Activated gamma-delta T cell (primary cell): ENCODE measurements around the gene ADAMTS7.
A peak's percentile ranks its signal among the peaks of the same experiment; 100 is the strongest.
"Not testable (repeated sequence)": the region's sequence is repeated elsewhere in the genome, so short reads cannot be mapped to it uniquely, and the experiment has no call there.

Experiments
- DNase-seq: peaks from one replicate; lab custom pipeline; 2025; lab: John Stamatoyannopoulos, UW

ADAMTS7 gene

DNA sequence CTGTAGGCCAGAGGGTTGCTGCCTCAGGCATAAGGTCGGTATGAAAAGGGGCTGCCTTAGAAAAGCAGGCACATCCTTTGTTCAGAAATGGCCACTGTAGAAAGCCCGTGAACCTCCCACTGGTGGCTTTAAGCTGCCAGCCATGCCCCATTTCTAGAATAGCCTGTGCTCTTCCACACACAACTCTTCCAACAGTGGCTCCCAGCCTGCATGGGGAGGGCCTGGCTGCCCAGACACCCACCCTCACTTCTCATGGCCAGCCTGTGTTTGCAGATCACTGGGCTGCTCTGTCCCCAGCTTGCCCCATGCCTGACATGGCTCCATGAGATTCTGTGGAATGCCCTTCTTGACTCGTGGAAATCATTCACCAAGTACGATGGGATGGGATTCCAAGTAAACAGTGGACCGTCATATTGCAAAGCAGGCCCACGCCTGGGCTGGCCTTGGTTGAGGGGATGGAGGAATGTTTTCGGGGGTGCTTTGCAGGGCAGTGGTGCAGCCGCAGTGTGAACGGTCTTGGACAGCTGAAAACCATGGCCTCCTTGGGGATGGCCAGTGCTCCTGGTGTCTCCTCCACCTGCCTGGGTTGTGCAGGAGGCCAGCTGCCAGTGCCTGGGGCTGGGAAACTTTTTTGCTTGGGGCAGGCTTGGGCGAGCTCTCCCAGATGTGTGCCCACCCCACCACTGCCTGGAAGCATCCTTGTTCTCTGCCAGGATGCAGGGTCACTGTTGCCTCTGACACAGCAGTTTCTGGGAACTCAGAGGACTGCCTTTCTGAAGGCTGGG is 57.3 kb downstream of the ADAMTS7 start:
- DNase-seq = not testable (repeated sequence)

DNA sequence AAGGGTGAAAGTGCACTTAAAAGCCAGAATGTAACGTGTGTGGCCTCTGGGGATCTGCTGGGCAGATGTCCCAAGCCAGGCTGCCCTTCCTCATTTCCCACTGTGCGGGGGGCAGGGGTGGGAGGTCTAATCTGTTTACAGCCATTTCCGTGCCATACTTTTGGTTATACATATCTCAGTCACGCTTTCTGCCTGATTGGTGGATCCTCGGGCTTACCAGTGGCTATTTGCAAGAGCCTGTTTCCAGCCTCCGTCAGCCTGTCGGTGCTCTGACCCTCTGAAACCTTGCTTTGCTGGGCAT is 58.0 kb downstream of the ADAMTS7 start:
- not testable (repeated sequence) for DNase-seq

DNA sequence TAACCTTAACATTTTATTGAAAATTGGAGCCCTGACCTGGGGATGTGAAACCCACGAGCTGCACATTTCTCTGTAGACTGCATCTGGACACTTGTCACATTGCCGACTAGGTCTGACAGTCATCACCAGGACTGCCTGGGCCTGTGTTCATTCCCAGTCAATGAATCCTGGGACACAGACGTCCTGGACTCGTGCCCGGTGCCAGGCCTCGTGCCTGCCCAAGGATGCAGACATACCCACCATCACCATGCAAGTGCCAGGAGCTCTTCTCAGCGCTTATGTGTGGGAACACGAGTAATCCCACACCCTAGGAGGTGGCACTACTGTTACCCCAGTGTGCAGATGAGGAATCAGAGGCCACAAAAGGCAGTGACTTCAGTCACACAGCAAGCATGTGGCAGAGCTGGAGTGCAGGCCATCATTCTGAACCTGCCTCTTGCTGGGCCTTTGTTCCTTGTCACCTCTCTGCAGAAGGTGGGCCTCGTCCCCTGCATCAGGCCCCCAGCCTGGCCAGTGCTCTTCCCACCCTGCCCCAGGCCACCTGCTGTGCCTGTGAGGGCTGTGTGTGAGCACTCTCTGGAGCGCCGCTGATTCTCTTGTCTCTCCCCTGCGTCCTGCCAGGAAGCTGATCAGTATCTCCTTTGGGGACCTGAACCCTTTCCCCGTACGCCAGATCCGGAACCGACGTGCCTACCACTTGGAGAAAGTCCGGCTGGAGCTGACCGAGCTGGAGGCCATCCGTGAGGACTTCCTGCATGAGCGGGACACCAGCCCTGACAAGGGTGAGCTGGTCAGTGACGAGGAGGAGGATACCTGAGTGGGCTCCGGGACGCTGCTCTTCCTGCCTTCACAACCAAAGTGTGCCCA is 58.5 kb downstream of the ADAMTS7 start:
- DNase-seq = no peak

DNA sequence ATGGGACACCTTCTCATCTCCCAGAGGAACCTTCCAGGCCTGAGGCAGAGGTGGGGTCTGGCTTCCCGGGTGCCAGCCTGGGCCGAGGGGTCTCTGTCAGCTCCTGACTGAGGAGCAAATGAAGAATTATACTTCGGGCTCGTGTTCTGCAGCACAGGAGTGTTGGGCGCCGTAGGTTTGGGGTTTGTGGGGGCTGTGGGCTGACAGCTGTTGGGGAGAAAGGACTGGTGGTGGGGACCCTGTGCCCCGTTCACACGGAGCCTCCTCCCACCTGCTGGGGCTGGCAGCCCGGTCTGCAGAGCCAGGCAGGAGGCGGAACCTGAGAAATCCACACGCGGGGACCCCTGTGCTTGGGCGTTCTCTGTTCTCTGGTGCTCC is 59.7 kb downstream of the ADAMTS7 start:
- no peak for DNase-seq

GRCh38 chr15:78750974-78751601 is 60.2 kb downstream of the ADAMTS7 start:
- DNase-seq = peak; percentile 69

GRCh38 chr15:78750566-78750965 is 60.7 kb downstream of the ADAMTS7 start:
- DNase-seq = no peak

- DNase-seq = no peak
Observed at GRCh38 chr15:78749831-78750230, 61.4 kb downstream of the ADAMTS7 start.

GRCh38 chr15:78747877-78748276 is 63.4 kb downstream of the ADAMTS7 start:
- not testable (repeated sequence) for DNase-seq

DNA sequence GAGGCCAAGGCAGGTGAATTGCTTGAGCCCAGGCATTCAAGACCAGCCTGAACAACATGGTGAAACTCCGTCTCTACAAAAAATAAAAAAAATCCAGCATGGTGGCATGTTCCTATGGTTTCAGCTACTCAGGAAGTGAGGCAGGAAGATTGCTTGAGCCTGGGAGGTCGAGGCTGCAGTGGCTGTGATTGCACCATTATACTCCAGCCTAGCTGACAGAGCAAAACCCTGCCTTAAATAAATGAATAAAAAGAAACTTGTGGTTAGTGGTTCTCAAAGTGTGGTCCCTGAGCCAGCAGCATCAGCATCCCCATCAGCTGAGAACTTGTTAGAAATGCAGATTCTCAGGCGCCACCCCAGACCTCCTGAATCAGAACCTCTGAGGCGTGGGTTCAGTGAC is 69.6 kb downstream of the ADAMTS7 start:
- DNase-seq = not testable (repeated sequence)

DNA sequence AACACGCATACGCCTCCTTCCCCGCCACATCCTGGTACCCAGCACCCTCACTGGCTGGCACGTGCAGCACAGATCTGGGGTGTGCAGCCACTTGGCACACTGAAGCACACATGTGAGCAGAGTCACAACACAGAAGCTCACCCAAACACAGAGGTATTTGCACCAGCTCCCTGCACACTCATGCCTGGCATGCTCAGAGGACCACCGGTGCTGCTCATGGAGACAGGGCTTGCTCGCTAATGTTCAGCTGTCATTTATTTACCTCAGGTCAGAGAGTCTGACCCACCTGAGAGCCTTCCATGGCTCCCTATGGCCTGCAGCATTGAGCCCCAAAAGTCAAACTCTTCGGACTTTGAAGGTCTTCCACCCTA is 70.4 kb downstream of the ADAMTS7 start:
- DNase-seq = no peak

DNA sequence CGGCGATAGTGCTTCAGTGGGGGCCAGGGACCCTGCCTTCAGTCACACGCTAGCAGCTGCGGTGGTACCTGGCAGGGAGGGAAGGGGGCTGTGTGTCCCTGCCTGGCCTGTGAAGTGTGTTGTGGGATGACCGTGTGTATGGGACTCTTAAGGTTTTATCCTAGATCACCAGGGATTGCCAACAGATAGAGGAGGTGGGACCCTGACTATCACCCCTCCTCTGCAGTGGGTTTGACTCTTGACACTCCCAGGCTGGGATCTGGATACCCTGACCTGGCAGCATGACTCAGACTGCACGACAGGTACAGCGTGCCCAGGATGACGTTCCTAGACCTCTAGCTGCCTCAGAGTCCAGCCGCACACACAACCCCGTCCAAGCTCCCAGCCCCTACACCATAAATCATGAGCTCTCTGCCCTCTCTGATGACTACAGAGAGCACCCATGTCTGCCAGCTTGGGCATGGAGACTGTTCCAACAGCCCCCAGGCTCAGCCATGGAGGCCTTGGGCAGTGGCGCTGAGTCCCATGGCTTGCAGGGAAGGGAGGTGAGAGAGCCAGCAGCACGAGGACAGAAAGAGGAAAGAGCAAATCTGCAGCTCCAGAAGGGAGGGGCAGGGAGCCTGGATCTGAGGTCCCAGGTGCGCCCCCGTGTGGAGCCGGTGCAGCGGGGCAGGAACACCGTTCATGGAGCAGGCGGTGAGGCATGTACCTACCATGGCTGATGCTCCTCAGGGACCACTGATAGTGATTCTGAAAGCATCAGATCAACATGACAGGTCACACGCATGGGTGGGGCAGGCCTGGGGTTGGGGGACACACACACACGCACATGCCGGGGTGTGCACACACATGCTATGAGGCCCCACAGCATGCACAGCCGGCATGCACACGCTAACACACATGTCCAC is 71.0 kb downstream of the ADAMTS7 start:
- no peak for DNase-seq

DNA sequence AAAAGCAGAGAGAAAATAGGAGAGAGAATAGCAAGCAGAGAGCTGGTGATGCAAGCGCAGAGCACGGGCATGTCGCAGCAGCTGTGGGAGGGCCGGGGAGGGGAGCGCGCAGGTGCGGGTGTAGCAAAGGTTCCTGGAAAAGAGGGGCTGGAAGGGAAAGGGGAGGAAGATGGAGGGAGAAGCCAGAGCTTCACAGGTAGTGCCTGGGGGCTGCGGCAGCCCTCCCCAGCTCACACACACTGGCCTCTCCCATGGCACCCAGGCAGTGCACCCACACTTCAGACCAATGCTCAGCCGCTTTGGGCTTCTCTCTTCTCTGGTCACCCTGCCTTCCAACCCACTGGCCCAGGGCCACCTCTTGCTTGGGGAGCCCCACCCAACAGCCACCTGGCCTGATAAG is 72.1 kb downstream of the ADAMTS7 start:
- no peak for DNase-seq

- DNase-seq = not testable (repeated sequence)
Observed at GRCh38 chr15:78737931-78738558, 73.2 kb downstream of the ADAMTS7 start.

DNA sequence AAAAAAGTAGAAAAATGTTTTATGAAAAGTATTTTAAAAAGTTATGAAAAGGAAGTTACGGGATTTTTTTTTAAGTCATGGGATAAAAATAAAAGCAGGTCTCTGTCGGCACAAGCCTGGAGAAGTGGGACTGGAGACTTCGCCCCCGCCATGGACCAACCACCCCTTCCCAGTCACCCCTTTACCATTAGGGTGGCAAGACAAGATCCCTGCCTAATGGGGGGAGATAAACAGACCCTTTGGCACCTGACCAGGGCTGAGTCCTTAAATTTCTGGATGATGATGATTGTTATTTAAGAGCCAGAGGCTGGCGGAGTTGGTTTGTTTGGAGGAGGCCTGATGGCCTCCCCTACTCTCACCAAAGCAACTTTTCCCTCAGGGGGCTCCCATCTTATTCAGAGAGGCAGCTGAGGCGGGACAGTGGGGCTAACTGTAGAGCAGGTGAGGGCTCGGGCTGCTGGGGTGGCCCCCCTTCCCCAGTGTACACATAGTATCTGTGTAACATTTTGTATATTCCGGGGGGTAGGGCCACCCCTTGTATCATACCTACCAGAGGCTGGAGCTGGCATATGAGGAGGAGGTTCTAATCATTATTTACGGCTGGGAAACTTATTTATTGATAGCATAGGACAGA is 74.0 kb downstream of the ADAMTS7 start:
- no peak for DNase-seq

DNA sequence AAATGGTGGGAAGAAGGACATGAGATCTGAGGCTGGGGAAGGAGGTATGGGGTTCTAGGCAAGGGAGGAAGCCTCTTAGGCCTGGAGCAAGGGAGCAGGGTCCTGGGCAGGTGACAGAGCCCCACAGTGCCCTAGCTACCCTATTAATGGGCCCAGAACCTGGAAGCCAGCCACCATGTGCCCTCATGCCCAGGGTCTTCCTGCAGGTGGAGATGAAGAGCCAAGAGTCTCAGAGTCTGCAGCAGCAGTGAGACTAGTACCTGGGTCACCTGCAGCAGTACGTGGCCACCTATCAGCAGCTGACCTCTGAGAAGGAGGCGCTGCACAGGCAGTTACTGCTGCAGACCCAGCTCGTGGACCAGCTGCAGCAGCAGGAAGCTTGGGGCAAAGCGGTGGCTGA is 75.0 kb downstream of the ADAMTS7 start:
- DNase-seq = not testable (repeated sequence)

DNA sequence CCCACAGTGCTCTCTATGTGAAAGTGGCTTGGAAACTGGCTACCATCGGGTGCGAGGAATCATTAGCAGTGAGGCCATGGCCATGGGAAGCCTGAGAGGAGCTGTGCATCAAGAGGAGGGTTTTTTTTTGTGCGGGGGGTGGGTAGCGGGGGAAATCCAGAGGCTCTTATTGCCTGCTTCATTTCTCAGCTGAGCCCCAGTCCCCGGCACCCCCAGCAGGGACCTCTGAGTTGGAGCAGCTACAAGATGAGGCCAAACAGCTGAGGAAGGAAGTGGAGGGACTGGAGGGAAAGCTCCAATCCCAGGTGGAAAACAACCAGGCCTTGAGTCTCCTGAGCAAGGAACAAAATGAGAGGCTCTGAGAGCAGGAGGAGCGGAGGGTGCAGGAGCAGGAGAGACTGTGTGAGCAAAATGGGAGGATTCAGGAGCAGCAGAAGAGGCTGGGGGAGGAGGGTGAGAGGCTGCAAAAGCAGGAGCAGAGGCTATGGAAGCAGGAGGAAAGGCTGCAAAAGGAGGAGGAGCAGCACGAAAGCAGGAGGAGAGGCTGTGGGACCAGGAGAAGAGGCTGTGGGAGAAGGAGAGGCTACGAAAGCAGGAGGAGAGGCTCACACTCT is 76.7 kb downstream of the ADAMTS7 start:
- no peak for DNase-seq

- no peak for DNase-seq
Observed at GRCh38 chr15:78732634-78733033, 78.6 kb downstream of the ADAMTS7 start.

DNA sequence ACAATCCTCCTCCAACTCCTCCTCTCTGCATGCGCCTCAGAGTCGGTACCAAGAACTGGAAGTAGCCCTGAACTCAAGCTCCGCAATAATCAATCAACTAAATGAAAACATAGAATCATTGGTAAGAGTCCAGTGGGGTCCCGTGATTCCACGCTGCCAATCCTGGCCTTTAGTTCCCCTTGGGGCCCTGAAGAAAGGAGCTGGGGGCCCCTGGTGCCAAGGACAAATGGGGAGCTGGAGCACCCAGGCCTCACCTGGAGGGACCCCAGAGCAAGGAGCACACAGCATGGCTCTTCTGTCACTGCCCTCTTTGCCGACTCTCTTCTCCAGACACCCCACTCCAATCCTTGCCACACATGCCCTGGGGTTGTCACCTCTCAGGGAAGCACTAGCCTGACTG is 80.3 kb downstream of the ADAMTS7 start:
- DNase-seq = no peak

DNA sequence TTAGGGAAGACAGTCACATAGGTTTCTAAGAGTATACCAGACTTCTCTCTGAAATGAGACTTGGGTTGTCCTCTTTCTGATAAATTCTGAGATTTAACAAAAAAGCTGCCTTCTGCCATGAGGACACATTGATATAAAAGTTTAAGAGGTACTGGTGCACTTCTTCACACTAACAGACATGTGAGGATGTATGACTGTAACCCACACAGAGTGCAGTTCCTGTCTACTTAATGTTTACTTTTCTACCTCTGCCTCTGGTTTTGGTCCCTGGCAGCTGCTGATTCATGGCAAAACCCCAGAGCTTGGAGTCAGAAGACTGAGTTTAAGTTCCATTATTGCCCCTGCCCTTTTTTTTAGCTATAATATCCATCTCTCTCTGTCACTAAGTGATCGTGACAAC is 82.8 kb downstream of the ADAMTS7 start:
- not testable (repeated sequence) for DNase-seq

GRCh38 chr15:78727561-78727960 is 83.7 kb downstream of the ADAMTS7 start:
- DNase-seq = no peak
